ENCODE measurements around the gene ACSM4. TPM values are rescaled to one million over a fixed set of nuclear protein-coding genes. Genes with fewer than 3 reads are reported as not detected.

ACSM4 gene
- total and polyA plus RNA-seq, 4 donors, result not detected

- no peak overlapping the region for H3K27ac ChIP-seq (ENCODE audit: low read depth in 1 of 2, low read length in 2 of 2)
- no peak overlapping the region for H3K9ac ChIP-seq (ENCODE audit: low read depth in 1 of 2, low read length in 2 of 2)
- TF ChIP-seq GABPA (IDR thresholded peaks at IDR 0.05 in 1 of 2, conservative IDR thresholded peaks at IDR 0.05 in 1 of 2) (no peak), SP1 (IDR thresholded peaks at IDR 0.05) (no peak), TAF1 (conservative IDR thresholded peaks at IDR 0.05) (no peak), MAX (IDR thresholded peaks at IDR 0.05) (no peak), EGR1 (IDR thresholded peaks at IDR 0.05; ENCODE audit: low read depth in 2 of 2) (no peak)
- H3K27me3 ChIP-seq (ENCODE audit: control insufficient read depth in 4 of 4, insufficient read depth in 4 of 4, low read length in 3 of 4), result peaks cover 0 to 4% (median 0%) of the 10 kb centered on the region in 4 donors
- H3K4me1 ChIP-seq (ENCODE audit: control insufficient read depth in 4 of 4, insufficient read depth in 4 of 4, low read length in 3 of 4), result no peaks in the 10 kb centered on the region
- H3K4me3 ChIP-seq (ENCODE audit: low read depth in 1 of 3, low read length in 3 of 3), result no peak overlapping the region
- no peak for DNase-seq (ENCODE audit: low spot score)
- no peaks in the 10 kb centered on the region for H3K36me3 ChIP-seq (ENCODE audit: control insufficient read depth in 4 of 4, insufficient read depth in 3 of 4, low read depth in 1 of 4, low read length in 3 of 4)
- H3K9me3 ChIP-seq (ENCODE audit: control insufficient read depth in 4 of 4, low read length in 3 of 4), result no peaks in the 10 kb centered on the region
Measured at GRCh38 chr12:7352661-7353060, 48.8 kb downstream of the ACSM4 start.

- no peak for DNase-seq (ENCODE audit: low spot score)
- H3K27me3 ChIP-seq (ENCODE audit: control insufficient read depth in 4 of 4, insufficient read depth in 4 of 4, low read length in 3 of 4), result peaks cover 0 to 4% (median 0%) of the 10 kb centered on the region in 4 donors
- WGBS, result 83% methylated on average over 4 of the region's 4 CpGs
- no peak overlapping the region for H3K9ac ChIP-seq (ENCODE audit: low read depth in 1 of 2, low read length in 2 of 2)
- no peak overlapping the region for H3K4me3 ChIP-seq (ENCODE audit: low read depth in 1 of 3, low read length in 3 of 3)
- no peak for TF ChIP-seq YY1 (IDR thresholded peaks at IDR 0.05)
- TF ChIP-seq GABPA (IDR thresholded peaks at IDR 0.05 in 1 of 2, conservative IDR thresholded peaks at IDR 0.05 in 1 of 2), result no peak
- no peak for TF ChIP-seq HNF4A (conservative IDR thresholded peaks at IDR 0.05)
- no peak for TF ChIP-seq TAF1 (conservative IDR thresholded peaks at IDR 0.05)
- no peaks in the 10 kb centered on the region for H3K36me3 ChIP-seq (ENCODE audit: control insufficient read depth in 4 of 4, insufficient read depth in 3 of 4, low read depth in 1 of 4, low read length in 3 of 4)
- no peak overlapping the region for H3K27ac ChIP-seq (ENCODE audit: low read depth in 1 of 2, low read length in 2 of 2)
- H3K9me3 ChIP-seq (ENCODE audit: control insufficient read depth in 4 of 4, low read length in 3 of 4), result no peaks in the 10 kb centered on the region
- no peaks in the 10 kb centered on the region for H3K4me1 ChIP-seq (ENCODE audit: control insufficient read depth in 4 of 4, insufficient read depth in 4 of 4, low read length in 3 of 4)
Measured at GRCh38 chr12:7354529-7354928, 50.7 kb downstream of the ACSM4 start.

DNA sequence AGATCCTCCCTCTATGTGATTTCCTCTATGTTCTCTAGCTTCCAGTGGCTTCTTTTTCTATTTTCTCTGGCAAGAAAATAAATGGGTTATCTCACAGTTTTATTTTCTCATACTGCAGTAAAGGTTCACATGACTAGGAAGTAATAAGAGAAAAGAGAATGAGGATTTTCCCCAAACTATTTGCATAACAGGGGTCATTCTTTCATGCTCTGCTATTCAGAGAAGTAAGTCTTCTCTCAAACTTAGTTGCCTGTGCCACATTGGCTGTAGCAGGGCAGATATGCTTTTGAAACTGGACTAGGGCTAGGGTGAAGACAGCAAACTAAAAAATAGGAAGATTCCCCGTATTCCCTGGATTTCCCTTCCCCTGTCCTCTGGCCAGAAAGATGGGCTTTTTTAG is 57.4 kb downstream of the ACSM4 start:
- no peak for DNase-seq (ENCODE audit: low spot score)
- 91% methylated on average over 1 of the region's 1 CpG for WGBS
- Histone ChIP-seq H3K4me1 (ENCODE audit: control insufficient read depth in 4 of 4, insufficient read depth in 4 of 4, low read length in 3 of 4) (no peaks in the 10 kb centered on the region), H3K36me3 (ENCODE audit: control insufficient read depth in 4 of 4, insufficient read depth in 3 of 4, low read depth in 1 of 4, low read length in 3 of 4) (no peaks in the 10 kb centered on the region), H3K4me3 (ENCODE audit: low read depth in 1 of 3, low read length in 3 of 3) (no peak overlapping the region), H3K27me3 (ENCODE audit: control insufficient read depth in 4 of 4, insufficient read depth in 4 of 4, low read length in 3 of 4) (no peaks in the 10 kb centered on the region), H3K27ac (ENCODE audit: low read depth in 1 of 2, low read length in 2 of 2) (no peak overlapping the region), H3K9me3 (ENCODE audit: control insufficient read depth in 4 of 4, low read length in 3 of 4) (no peaks in the 10 kb centered on the region), H3K9ac (ENCODE audit: low read depth in 1 of 2, low read length in 2 of 2) (no peak overlapping the region)
- TF ChIP-seq RAD21 (IDR thresholded peaks at IDR 0.05) (no peak), SP1 (IDR thresholded peaks at IDR 0.05) (no peak), FOXA1 (IDR thresholded peaks at IDR 0.05) (no peak)

GRCh38 chr12:7362734-7363133 is 58.9 kb downstream of the ACSM4 start:
- DNase-seq (ENCODE audit: low spot score), result no peak
- H3K4me3 ChIP-seq (ENCODE audit: low read depth in 1 of 3, low read length in 3 of 3), result no peak overlapping the region
- H3K27ac ChIP-seq (ENCODE audit: low read depth in 1 of 2, low read length in 2 of 2), result no peak overlapping the region
- no peaks in the 10 kb centered on the region for H3K36me3 ChIP-seq (ENCODE audit: control insufficient read depth in 4 of 4, insufficient read depth in 3 of 4, low read depth in 1 of 4, low read length in 3 of 4)
- no peaks in the 10 kb centered on the region for H3K9me3 ChIP-seq (ENCODE audit: control insufficient read depth in 4 of 4, low read length in 3 of 4)
- H3K9ac ChIP-seq (ENCODE audit: low read depth in 1 of 2, low read length in 2 of 2), result no peak overlapping the region
- no peaks in the 10 kb centered on the region for H3K27me3 ChIP-seq (ENCODE audit: control insufficient read depth in 4 of 4, insufficient read depth in 4 of 4, low read length in 3 of 4)
- H3K4me1 ChIP-seq (ENCODE audit: control insufficient read depth in 4 of 4, insufficient read depth in 4 of 4, low read length in 3 of 4), result no peaks in the 10 kb centered on the region
- 81% methylated on average over 3 of the region's 3 CpGs for WGBS
- TF ChIP-seq TAF1 (conservative IDR thresholded peaks at IDR 0.05) (no peak), RXRA (IDR thresholded peaks at IDR 0.05) (no peak), HNF4G (IDR thresholded peaks at IDR 0.05) (no peak), NR2F2 (IDR thresholded peaks at IDR 0.05) (no peak), JUND (IDR thresholded peaks at IDR 0.05) (no peak), EGR1 (IDR thresholded peaks at IDR 0.05; ENCODE audit: low read depth in 2 of 2) (no peak), REST (IDR thresholded peaks at IDR 0.05) (no peak), YY1 (IDR thresholded peaks at IDR 0.05) (no peak), MAX (IDR thresholded peaks at IDR 0.05) (no peak), FOXA1 (IDR thresholded peaks at IDR 0.05) (no peak), SP1 (IDR thresholded peaks at IDR 0.05) (no peak), ZBTB33 (IDR thresholded peaks at IDR 0.05) (no peak), GABPA (IDR thresholded peaks at IDR 0.05 in 1 of 2, conservative IDR thresholded peaks at IDR 0.05 in 1 of 2) (no peak)
- TF ChIP-seq, protein P1, sequence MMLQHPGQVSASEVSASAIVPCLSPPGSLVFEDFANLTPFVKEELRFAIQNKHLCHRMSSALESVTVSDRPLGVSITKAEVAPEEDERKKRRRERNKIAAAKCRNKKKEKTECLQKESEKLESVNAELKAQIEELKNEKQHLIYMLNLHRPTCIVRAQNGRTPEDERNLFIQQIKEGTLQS (IDR thresholded peaks at IDR 0.05), result no peak

Measured in liver (tissue), 9 donors.